ENCODE data around the gene ACKR2.
A peak's percentile ranks its signal among the peaks of the same experiment; 100 is the strongest.

The ACKR2 gene, protein sequence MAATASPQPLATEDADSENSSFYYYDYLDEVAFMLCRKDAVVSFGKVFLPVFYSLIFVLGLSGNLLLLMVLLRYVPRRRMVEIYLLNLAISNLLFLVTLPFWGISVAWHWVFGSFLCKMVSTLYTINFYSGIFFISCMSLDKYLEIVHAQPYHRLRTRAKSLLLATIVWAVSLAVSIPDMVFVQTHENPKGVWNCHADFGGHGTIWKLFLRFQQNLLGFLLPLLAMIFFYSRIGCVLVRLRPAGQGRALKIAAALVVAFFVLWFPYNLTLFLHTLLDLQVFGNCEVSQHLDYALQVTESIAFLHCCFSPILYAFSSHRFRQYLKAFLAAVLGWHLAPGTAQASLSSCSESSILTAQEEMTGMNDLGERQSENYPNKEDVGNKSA

DNA sequence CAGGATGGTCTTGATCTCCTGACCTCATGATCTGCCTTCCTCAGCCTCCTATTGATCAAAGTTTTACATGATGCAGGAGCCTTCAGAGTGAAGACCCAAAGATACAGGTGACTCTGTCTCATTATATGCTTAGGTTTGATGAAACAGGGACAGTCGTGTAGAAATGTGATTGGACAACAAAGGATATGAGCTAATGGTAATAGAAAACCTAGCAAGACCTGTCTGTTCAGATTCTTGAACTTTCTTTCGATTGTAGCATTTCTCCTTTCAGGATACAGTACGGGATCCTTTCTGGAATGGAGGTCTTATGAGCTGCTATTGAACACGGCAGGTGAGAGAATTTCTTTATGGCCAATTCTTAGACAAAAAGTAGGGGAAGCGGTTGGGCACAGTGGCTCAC lies at the start of gene ACKR2:
Gene ACKR2, plus strand, starts transcription at position 244 of the 400 bp plus-strand sequence. CDS start 55,058 bp downstream, outside the sequence.
- Histone ChIP-seq H3K4me1 (ENCODE audit: control insufficient read depth, insufficient read depth, low read length) (no peaks in the 10 kb centered on the region), H3K27ac (ENCODE audit: low read length) (no peak within 1 kb of the TSS), H3K9me3 (ENCODE audit: control insufficient read depth, insufficient read depth, low read length) (no peaks in the 10 kb centered on the region), H3K4me3 (ENCODE audit: low read length) (no peak within 1 kb of the TSS), H3K27me3 (ENCODE audit: control insufficient read depth, insufficient read depth, low read length) (no peaks in the 10 kb centered on the region), H3K36me3 (ENCODE audit: control insufficient read depth, insufficient read depth, low read length) (no peaks in the 10 kb centered on the region)
- no CpG with 5 or more reads among the region's 5 CpGs for WGBS (ENCODE audit: insufficient coverage, insufficient read length)
- DNase-seq (ENCODE audit: low read depth, low spot score): no peak

DNA sequence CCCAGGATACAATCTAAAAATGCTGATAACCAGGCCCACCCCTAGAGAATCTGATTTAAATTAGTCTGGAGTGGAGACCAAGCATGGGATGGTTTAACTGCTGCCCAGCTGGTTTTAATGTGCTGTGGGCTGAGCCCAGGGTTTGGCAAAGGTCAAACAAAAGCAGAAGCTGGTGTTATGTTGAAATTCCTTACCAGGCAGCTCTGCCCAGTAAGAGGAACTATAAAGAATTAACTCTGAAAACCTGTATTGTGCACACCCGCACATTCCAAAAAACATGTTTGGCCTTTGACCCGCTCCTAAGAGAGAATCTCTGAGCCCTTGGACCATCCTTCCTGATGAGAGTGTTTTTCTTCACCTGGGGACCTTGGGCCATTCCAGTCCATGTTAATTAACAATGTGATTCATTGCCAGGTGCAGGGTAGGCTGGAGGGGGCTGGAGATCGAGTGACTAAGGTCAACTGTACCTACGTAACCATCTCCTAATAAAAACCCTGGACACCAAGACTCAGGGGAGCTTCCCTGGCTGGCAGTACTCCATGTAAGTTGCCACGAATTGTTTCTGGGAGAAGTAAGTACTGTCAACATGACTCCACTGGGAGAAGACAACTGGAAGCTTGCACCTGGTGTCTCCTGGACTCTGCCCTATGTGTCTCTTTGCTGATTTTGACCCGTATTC lies 47.1 kb upstream of the ACKR2 start:
- Histone ChIP-seq H3K4me3 (ENCODE audit: low read length) (no peak overlapping the region), H3K27ac (ENCODE audit: low read length) (no peak overlapping the region)

DNA sequence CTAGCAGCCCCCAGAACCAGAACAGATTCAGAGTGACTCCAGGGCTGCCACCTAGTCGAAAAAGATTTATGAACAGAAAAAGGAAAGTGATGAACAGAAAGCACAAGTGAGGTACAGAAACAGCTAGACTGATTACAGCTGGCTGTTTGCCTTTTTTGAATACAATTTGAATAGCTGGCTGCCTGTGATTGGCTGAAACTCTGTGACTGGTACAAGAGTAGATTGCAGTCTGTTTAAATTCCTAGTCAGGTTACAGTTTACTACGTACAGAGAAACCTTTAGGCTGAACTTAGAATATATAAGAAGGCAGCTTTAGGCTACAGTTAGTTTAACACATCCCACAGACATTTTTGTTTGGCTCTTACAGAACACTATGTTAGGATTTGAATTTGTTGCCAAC lies 46.2 kb upstream of the ACKR2 start:
- Histone ChIP-seq H3K9me3 (ENCODE audit: control insufficient read depth, insufficient read depth, low read length) (no peaks in the 10 kb centered on the region), H3K27ac (ENCODE audit: low read length) (no peak overlapping the region), H3K4me3 (ENCODE audit: low read length) (no peak overlapping the region), H3K4me1 (ENCODE audit: control insufficient read depth, insufficient read depth, low read length) (peaks cover 2% of the 10 kb centered on the region; the same call in 1 of the 2 replicates), H3K27me3 (ENCODE audit: control insufficient read depth, insufficient read depth, low read length) (no peaks in the 10 kb centered on the region), H3K36me3 (ENCODE audit: control insufficient read depth, insufficient read depth, low read length) (no peaks in the 10 kb centered on the region)
- WGBS (ENCODE audit: insufficient coverage, insufficient read length): no CpG with 5 or more reads among the region's 2 CpGs
- no peak for DNase-seq (ENCODE audit: low read depth, low spot score)

More for the DNA sequence above, 47.1 kb upstream of the ACKR2 start:
- no peaks in the 10 kb centered on the region for H3K27me3 ChIP-seq (ENCODE audit: control insufficient read depth, insufficient read depth, low read length)
- no CpG with 5 or more reads among the region's 6 CpGs for WGBS (ENCODE audit: insufficient coverage, insufficient read length)
- peaks cover 2% of the 10 kb centered on the region; the same call in 1 of the 2 replicates for H3K4me1 ChIP-seq (ENCODE audit: control insufficient read depth, insufficient read depth, low read length)
- DNase-seq (ENCODE audit: low read depth, low spot score): no peak
- no peaks in the 10 kb centered on the region for H3K9me3 ChIP-seq (ENCODE audit: control insufficient read depth, insufficient read depth, low read length)
- H3K36me3 ChIP-seq (ENCODE audit: control insufficient read depth, insufficient read depth, low read length): no peaks in the 10 kb centered on the region

DNA sequence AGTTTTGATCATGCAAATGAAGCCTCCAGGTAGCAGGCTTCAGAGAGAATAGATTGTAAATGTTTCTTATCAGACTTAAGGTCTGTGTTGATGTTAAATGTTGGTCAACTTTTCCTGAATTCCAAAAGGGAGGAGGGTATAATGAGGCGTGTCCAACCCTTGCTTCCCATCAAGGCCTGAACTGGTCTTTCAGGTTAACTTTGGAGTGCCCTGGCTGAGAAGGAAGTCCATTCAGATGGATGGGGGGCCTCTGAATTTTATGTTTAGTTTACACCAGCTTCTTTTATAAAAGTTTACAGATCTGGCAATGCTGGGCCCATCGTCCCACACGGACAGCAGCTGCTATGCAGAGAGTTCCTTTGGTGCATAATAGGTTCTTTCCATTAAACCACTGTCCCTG lies 45.1 kb upstream of the ACKR2 start:
- no peak for DNase-seq (ENCODE audit: low read depth, low spot score)
- Histone ChIP-seq H3K27me3 (ENCODE audit: control insufficient read depth, insufficient read depth, low read length) (no peaks in the 10 kb centered on the region), H3K4me1 (ENCODE audit: control insufficient read depth, insufficient read depth, low read length) (peaks cover 2% of the 10 kb centered on the region; the same call in 1 of the 2 replicates), H3K27ac (ENCODE audit: low read length) (no peak overlapping the region), H3K36me3 (ENCODE audit: control insufficient read depth, insufficient read depth, low read length) (no peaks in the 10 kb centered on the region), H3K9me3 (ENCODE audit: control insufficient read depth, insufficient read depth, low read length) (no peaks in the 10 kb centered on the region), H3K4me3 (ENCODE audit: low read length) (no peak overlapping the region)
- WGBS (ENCODE audit: insufficient coverage, insufficient read length): no CpG with 5 or more reads among the region's 3 CpGs

DNA sequence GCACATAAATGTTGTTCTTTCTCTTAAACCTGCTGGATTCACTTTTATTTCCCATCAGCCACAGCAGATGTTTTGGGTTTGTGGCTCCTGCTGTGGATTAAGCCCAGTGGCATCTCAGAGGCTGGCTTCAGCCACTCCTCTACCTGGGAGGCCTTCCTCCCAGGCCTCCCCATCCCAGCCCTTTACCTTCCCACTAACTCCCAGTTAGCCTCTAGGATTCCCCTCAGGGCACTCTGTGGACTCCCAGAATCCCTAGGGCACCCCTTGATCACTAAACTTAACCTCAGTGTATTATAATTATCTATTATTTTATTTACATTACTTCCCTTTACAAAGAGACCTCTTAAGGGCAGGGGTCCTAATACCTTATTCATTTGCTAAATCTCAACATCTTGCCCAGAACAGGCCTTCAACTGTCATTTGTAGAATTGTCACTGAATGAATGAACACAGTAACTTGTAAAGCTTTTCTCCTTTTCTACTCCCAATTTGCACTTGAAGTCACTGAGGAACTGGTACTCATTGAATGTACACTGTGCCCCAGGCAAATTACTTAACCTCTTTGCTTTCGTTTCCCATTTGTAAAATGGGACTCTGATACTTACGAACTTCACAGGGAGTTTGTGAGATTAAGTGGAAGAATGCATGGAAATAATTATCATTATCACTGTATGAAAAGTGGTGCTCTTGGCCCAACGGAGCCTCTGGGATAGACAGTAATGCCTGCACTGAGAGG lies 44.5 kb upstream of the ACKR2 start:
- Histone ChIP-seq H3K36me3 (ENCODE audit: control insufficient read depth, insufficient read depth, low read length) (no peaks in the 10 kb centered on the region), H3K27ac (ENCODE audit: low read length) (no peak overlapping the region), H3K27me3 (ENCODE audit: control insufficient read depth, insufficient read depth, low read length) (no peaks in the 10 kb centered on the region), H3K4me1 (ENCODE audit: control insufficient read depth, insufficient read depth, low read length) (peaks cover 2% of the 10 kb centered on the region; the same call in 1 of the 2 replicates), H3K9me3 (ENCODE audit: control insufficient read depth, insufficient read depth, low read length) (no peaks in the 10 kb centered on the region; the same call in 1 of the 2 replicates), H3K4me3 (ENCODE audit: low read length) (no peak overlapping the region)
- DNase-seq (ENCODE audit: low read depth, low spot score): no peak
- no CpG with 5 or more reads among the region's 3 CpGs for WGBS (ENCODE audit: insufficient coverage, insufficient read length)

DNA sequence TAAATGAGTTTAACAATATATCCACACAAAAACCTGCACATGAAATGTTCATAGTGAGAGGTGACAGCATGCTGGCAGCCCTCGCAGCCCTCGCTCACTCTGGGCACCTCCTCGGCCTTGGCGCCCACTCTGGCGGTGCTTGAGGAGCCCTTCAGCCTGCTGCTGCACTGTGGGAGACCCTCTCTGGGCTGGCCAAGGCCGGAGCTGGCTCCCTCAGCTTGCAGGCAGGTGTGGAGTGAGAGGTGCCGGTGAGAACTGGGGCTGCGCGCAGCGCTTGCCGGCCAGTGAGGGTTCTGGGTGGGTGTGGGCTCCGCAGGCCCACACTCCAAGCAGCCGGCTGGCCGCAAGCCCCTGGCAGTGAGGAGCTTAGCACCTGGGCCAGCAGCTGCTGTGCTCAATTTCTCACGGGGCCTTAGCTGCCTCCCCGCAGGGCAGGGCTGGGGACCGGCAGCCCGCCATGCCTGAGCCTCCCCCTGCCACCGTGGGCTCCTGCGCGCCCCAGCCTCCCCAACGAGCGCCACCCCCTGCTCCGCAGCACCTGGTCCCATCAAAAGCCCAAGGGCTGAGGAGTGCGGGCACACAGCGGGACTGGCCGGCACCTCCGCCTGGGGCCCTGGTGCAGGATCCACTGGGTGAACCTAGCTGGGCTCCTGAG lies 39.6 kb upstream of the ACKR2 start:
- H3K4me1 ChIP-seq (ENCODE audit: control insufficient read depth, insufficient read depth, low read length): no peaks in the 10 kb centered on the region
- WGBS (ENCODE audit: insufficient coverage, insufficient read length): no CpG with 5 or more reads among the region's 28 CpGs
- H3K4me3 ChIP-seq (ENCODE audit: low read length): no peak overlapping the region

DNA sequence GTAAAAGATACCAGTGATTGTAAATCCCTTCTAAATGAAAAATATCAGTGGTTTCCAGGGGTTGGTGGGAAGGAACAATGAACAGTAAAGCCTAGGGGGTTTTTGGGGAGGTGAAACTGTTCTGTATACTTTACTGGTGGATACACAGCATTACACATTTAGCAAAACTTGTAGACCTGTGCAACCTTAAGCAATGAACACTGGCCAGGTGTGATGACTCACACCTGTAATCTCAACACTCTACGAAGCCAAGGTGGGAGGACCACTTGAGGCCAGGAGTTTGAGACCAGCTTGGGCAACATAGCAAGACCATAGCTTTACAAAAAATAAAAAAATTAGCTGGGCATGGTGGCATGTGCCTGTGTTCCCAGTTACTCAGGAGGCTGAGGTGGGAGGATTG lies 38.0 kb upstream of the ACKR2 start:
- Histone ChIP-seq H3K27me3 (ENCODE audit: control insufficient read depth, insufficient read depth, low read length) (no peaks in the 10 kb centered on the region), H3K9me3 (ENCODE audit: control insufficient read depth, insufficient read depth, low read length) (no peaks in the 10 kb centered on the region; the same call in 1 of the 2 replicates), H3K27ac (ENCODE audit: low read length) (no peak overlapping the region), H3K36me3 (ENCODE audit: control insufficient read depth, insufficient read depth, low read length) (no peaks in the 10 kb centered on the region), H3K4me1 (ENCODE audit: control insufficient read depth, insufficient read depth, low read length) (no peaks in the 10 kb centered on the region), H3K4me3 (ENCODE audit: low read length) (no peak overlapping the region)
- WGBS (ENCODE audit: insufficient coverage, insufficient read length): no CpG with 5 or more reads among the region's 1 CpG
- no peak for DNase-seq (ENCODE audit: low read depth, low spot score)

More for the DNA sequence above, 39.6 kb upstream of the ACKR2 start:
- no peaks in the 10 kb centered on the region for H3K36me3 ChIP-seq (ENCODE audit: control insufficient read depth, insufficient read depth, low read length)
- no peak overlapping the region for H3K27ac ChIP-seq (ENCODE audit: low read length)
- no peaks in the 10 kb centered on the region for H3K27me3 ChIP-seq (ENCODE audit: control insufficient read depth, insufficient read depth, low read length)
- H3K9me3 ChIP-seq (ENCODE audit: control insufficient read depth, insufficient read depth, low read length): no peaks in the 10 kb centered on the region; the same call in 1 of the 2 replicates
- no peak for DNase-seq (ENCODE audit: low read depth, low spot score)

DNA sequence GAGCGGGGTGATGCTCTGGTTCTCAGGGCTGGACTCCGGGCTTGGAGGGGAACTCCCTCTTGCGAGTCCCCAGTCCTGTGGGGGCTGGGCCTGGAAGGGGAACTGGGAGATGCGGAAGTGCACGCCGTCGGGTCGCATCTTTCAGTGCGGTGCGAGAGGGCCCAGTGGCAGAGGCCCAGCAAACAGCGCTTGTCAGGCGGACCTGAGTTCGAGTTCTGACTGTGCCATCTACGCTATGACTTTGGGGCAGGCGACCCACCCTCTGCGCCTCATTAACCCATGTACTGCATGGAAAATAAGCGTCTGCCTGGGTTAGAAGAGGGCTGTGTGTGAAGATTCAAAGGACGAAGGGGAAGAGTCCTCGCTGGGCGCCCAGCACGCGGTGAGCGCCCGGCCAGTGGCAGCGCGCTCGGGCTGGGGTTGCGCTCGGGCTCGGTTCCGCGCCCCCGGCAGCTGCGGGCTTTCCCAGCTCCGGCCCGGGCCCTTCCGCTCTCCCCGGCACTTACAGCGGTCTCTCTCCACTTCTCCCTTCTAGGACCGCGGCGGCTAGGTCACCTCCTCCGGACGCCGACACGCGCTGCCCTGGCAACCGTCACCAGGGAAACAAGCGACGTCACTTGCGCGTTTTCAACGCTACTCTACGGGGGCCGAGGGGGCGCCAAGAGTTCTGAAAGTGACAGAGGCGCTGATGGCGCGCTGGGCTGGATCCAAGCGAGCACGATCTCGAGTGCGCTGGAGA lies 36.4 kb upstream of the ACKR2 start, which contains the start of gene CCDC13:
Gene CCDC13, minus strand, starts transcription at position 584 of the 739 bp plus-strand sequence. CDS start 14,908 bp downstream, outside the sequence.
- Histone ChIP-seq H3K27ac (ENCODE audit: low read length) (no peak within 1 kb of the TSS), H3K9me3 (ENCODE audit: control insufficient read depth, insufficient read depth, low read length) (no peaks in the 10 kb centered on the region; the same call in 1 of the 2 replicates), H3K36me3 (ENCODE audit: control insufficient read depth, insufficient read depth, low read length) (no peaks in the 10 kb centered on the region), H3K4me1 (ENCODE audit: control insufficient read depth, insufficient read depth, low read length) (no peaks in the 10 kb centered on the region), H3K27me3 (ENCODE audit: control insufficient read depth, insufficient read depth, low read length) (no peaks in the 10 kb centered on the region), H3K4me3 (ENCODE audit: low read length) (peak within 1 kb of the TSS; percentile 55; the same call in 1 of the 2 replicates)
- peak; percentile 91 for DNase-seq (ENCODE audit: low read depth, low spot score)
- no CpG with 5 or more reads among the region's 63 CpGs for WGBS (ENCODE audit: insufficient coverage, insufficient read length)

DNA sequence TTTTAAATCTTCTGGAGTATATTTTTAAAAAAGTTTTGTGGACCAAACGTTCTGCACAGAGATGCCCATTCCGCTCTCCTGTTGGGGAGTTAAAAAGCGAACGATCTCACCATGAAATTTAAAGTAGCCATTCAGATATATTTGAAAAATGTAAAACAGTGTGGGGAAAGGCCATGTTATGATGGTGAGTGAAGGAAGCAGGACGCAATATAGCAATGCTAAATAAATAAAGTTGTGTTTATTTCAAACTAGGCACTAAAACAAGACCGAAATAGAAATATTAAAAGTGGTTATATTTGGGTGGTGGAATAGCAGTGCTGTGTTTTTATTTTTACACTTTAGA lies 35.9 kb upstream of the ACKR2 start:
- no peaks in the 10 kb centered on the region; the same call in 1 of the 2 replicates for H3K9me3 ChIP-seq (ENCODE audit: control insufficient read depth, insufficient read depth, low read length)
- no peaks in the 10 kb centered on the region for H3K4me1 ChIP-seq (ENCODE audit: control insufficient read depth, insufficient read depth, low read length)
- H3K36me3 ChIP-seq (ENCODE audit: control insufficient read depth, insufficient read depth, low read length): no peaks in the 10 kb centered on the region
- 100% methylated on average over 1 of the region's 6 CpGs for WGBS (ENCODE audit: insufficient coverage, insufficient read length)
- no peak overlapping the region for H3K27ac ChIP-seq (ENCODE audit: low read length)
- peak overlapping the region; percentile 55; the same call in 1 of the 2 replicates for H3K4me3 ChIP-seq (ENCODE audit: low read length)
- H3K27me3 ChIP-seq (ENCODE audit: control insufficient read depth, insufficient read depth, low read length): no peaks in the 10 kb centered on the region
- no peak for DNase-seq (ENCODE audit: low read depth, low spot score)
